Body of pancreas (tissue), 4 donors: ENCODE data around the gene PANX1.

ENCODE experiments used
- CTCF ChIP-seq, 7 experiments: fragments of 450-650 bp in 4 of 7; fragments of 200-600 bp in 3 of 7; sonication (generic) in 3 of 7; IDR thresholded peaks; one replicate each; pipeline ENCODE4 v1.5.1; 2016 to 2019; ENCODE audit warnings: antibody characterized with exemption in 7 of 7
- POLR2A ChIP-seq, 3 donors: fragments of 450-650 bp; IDR thresholded peaks; one replicate each; pipeline ENCODE4 v1.6.1; 2016; ENCODE audit warnings: antibody characterized with exemption in 3 of 3, mild to moderate bottlenecking in 2 of 3

GRCh38 chr11:94139416-94139815 is 10.8 kb downstream of the PANX1 start:
- TF ChIP-seq CTCF (IDR thresholded peaks at IDR 0.05) (no peak), POLR2A (IDR thresholded peaks at IDR 0.05) (no peak)
